GM12875 (cell line): ENCODE measurements around the gene BNC2.

Experiments
- H3K4me3 ChIP-seq: one replicate; pipeline ENCODE4 v1.5.1; 2011; ENCODE audit warnings: low read depth, low read length, control low read depth
- CTCF ChIP-seq: IDR thresholded peaks from 2 replicates; pipeline ENCODE4 v1.5.1; 2011; ENCODE audit warnings: low read depth, mild to moderate bottlenecking, control low read depth, inconsistent platforms, low read length, moderate library complexity, borderline replicate concordance; ENCODE audit not compliant: insufficient read depth

Gene BNC2

GRCh38 chr9:16744394-16744793, 126.1 kb downstream of the BNC2 start:
- no peak for TF ChIP-seq CTCF

GRCh38 chr9:16743375-16743774, 127.1 kb downstream of the BNC2 start:
- TF ChIP-seq CTCF = no peak
- H3K4me3 ChIP-seq = no peak overlapping the region

More at GRCh38 chr9:16744394-16744793, 126.1 kb downstream of the BNC2 start:
- H3K4me3 ChIP-seq = no peak overlapping the region

GRCh38 chr9:16735001-16735400, 135.5 kb downstream of the BNC2 start:
- H3K4me3 ChIP-seq = no peak overlapping the region
- TF ChIP-seq CTCF = no peak

DNA sequence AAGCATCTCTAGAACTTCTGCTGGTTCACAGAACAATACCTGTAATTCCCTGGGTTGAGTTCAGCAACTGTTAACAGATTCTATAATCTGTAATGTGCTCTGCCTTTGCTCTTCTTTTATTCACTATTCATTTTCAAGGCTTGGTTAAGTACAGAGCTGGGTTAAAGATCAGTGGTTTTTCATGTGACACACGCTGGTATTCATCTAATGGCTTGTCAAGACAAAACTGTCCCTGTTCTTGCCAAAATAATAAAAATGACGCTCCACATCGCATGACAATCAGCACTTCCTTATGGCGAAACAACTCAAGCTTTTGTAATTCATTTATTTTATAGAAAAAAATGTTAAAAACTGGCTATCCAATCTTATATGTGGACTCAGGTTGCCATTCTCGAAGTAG, 137.9 kb downstream of the BNC2 start:
- no peak overlapping the region for H3K4me3 ChIP-seq
- TF ChIP-seq CTCF = no peak

DNA sequence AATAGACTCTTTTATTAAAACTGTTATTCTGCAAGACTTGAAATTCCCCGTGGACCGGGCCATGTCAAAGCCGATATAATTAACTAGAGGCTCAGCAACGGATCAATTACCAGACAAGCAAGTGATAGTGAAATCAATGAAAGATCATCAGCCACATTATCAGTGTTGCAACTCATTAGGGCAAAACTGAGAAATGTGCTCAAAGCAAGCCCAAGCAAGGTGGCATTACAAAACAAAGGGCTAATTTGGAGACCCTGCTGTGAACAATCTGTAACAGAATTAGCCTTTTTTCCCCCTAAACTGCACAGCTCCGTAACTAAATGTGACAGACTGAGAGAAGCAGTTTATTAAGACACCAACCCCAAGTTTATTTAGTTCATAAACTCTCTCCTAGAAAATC, 140.3 kb downstream of the BNC2 start:
- no peak overlapping the region for H3K4me3 ChIP-seq
- no peak for TF ChIP-seq CTCF

GRCh38 chr9:16729651-16730050, 140.8 kb downstream of the BNC2 start:
- TF ChIP-seq CTCF = no peak
- no peak overlapping the region for H3K4me3 ChIP-seq

GRCh38 chr9:16728137-16728508, 142.3 kb downstream of the BNC2 start:
- no peak for TF ChIP-seq CTCF
- H3K4me3 ChIP-seq = no peak overlapping the region
